Measurements from ENCODE around the gene LRP1B. TPM values are rescaled to one million over a fixed set of nuclear protein-coding genes. Genes with fewer than 3 reads are reported as not detected.

Gene LRP1B
- total RNA-seq, 6 experiments from 2014 or later = 0.06 to 1.7 (median 0.15) TPM; not detected in 1

- TF ChIP-seq POLR2A (IDR thresholded peaks at IDR 0.05) (no peak), CTCF (IDR thresholded peaks at IDR 0.05) (no peak)
- no peaks in the 10 kb centered on the region for H3K27me3 ChIP-seq
- ATAC-seq (no peak), DNase-seq (no peak)
- H3K36me3 ChIP-seq = no peaks in the 10 kb centered on the region
- no peaks in the 10 kb centered on the region for H3K4me1 ChIP-seq
- H3K9me3 ChIP-seq = no peaks in the 10 kb centered on the region
- no peak overlapping the region for H3K27ac ChIP-seq
- intact Hi-C loops (cut with DNase I) = no loop called here
- H3K4me3 ChIP-seq = no peak overlapping the region
- WGBS (ENCODE audit: insufficient coverage, low coverage, low lambda C conversion rate, missing lambda C conversion rate) = 33% methylated on average over 1 of the region's 1 CpG
These were observed 110.4 kb downstream of the LRP1B start for GRCh38 chr2:142020368-142020767.

- DNase-seq (no peak), ATAC-seq (peak in 3 of 4 donors; percentile 47 to 71 (median 65))
- H3K9me3 ChIP-seq = no peaks in the 10 kb centered on the region
- H3K27me3 ChIP-seq = no peaks in the 10 kb centered on the region
- no peaks in the 10 kb centered on the region for H3K36me3 ChIP-seq
- WGBS (ENCODE audit: insufficient coverage, low coverage, low lambda C conversion rate, missing lambda C conversion rate) = 64% methylated on average over 1 of the region's 1 CpG
- TF ChIP-seq CTCF (IDR thresholded peaks at IDR 0.05) (no peak), POLR2A (IDR thresholded peaks at IDR 0.05) (no peak)
- no peak overlapping the region for H3K4me3 ChIP-seq
- no peaks in the 10 kb centered on the region for H3K4me1 ChIP-seq
- no peak overlapping the region for H3K27ac ChIP-seq
- intact Hi-C loops (cut with DNase I) = no loop called here
These were observed 116.3 kb downstream of the LRP1B start for GRCh38 chr2:142014536-142014935.

- Histone ChIP-seq H3K9me3 (no peaks in the 10 kb centered on the region), H3K27me3 (no peaks in the 10 kb centered on the region), H3K36me3 (no peaks in the 10 kb centered on the region), H3K4me1 (no peaks in the 10 kb centered on the region), H3K27ac (no peak overlapping the region), H3K4me3 (no peak overlapping the region)
- ATAC-seq (no peak), DNase-seq (no peak)
- TF ChIP-seq POLR2A (IDR thresholded peaks at IDR 0.05) (no peak), CTCF (IDR thresholded peaks at IDR 0.05) (no peak)
- 61% methylated on average over 2 of the region's 2 CpGs for WGBS (ENCODE audit: insufficient coverage, low coverage, low lambda C conversion rate, missing lambda C conversion rate)
- intact Hi-C loops (cut with DNase I) = no loop called here
These were observed 118.0 kb downstream of the LRP1B start for GRCh38 chr2:142012797-142013196.

- H3K4me1 ChIP-seq = no peaks in the 10 kb centered on the region
- 73% methylated on average over 11 of the region's 11 CpGs for WGBS (ENCODE audit: insufficient coverage, low coverage, low lambda C conversion rate, missing lambda C conversion rate)
- intact Hi-C loops (cut with DNase I) = no loop called here
- H3K9me3 ChIP-seq = no peaks in the 10 kb centered on the region
- TF ChIP-seq CTCF (IDR thresholded peaks at IDR 0.05) = no peak
- no peak for TF ChIP-seq POLR2A (IDR thresholded peaks at IDR 0.05)
- no peak for ATAC-seq
- no peak for DNase-seq
- H3K27me3 ChIP-seq = no peaks in the 10 kb centered on the region
- no peaks in the 10 kb centered on the region for H3K36me3 ChIP-seq
- no peak overlapping the region for H3K4me3 ChIP-seq
- no peak overlapping the region for H3K27ac ChIP-seq
These were observed 120.1 kb downstream of the LRP1B start for GRCh38 chr2:142010477-142011270.

Data from right lobe of liver (tissue), 6 donors.